ENCODE measurements around the gene RNF7. TPM values are rescaled to one million over a fixed set of nuclear protein-coding genes. Genes with fewer than 3 reads are reported as not detected.

Gene RNF7
- total and polyA plus RNA-seq, 2 of the 13 experiments (the other 11 are each of a cell fraction or from before 2014, with no cell fraction given): 66.4 to 94.7 TPM

DNA sequence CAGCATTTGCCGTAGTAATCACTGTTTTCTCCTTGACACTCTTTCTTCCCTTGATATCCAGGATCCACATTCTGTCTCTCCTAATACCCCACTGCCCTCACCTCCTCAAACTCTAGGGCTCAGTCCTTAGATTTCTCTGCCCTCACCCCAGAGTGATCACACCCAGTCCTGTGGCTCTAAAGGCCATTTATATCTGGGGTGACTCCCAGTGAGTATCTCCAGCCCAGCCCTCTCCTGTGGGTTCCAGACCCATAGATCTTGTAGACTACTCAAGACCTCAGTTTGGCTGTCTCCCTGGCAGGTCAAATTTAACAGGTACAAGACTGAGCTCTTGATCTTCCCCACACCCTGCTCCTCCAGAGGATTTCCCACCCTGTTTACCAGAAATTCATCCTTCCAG, 26.4 kb downstream of the RNF7 start:
- ATAC-seq (peak; percentile 43), FAIRE-seq (no peak), DNase-seq (ENCODE audit: low spot score) (no peak)
- TF ChIP-seq, protein P1, sequence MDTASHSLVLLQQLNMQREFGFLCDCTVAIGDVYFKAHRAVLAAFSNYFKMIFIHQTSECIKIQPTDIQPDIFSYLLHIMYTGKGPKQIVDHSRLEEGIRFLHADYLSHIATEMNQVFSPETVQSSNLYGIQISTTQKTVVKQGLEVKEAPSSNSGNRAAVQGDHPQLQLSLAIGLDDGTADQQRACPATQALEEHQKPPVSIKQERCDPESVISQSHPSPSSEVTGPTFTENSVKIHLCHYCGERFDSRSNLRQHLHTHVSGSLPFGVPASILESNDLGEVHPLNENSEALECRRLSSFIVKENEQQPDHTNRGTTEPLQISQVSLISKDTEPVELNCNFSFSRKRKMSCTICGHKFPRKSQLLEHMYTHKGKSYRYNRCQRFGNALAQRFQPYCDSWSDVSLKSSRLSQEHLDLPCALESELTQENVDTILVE (CRISPR knock-in tag; IDR thresholded peaks at IDR 0.05): no peak
- TF ChIP-seq, protein P2, sequence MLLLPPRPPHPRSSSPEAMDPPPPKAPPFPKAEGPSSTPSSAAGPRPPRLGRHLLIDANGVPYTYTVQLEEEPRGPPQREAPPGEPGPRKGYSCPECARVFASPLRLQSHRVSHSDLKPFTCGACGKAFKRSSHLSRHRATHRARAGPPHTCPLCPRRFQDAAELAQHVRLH (CRISPR knock-in tag; IDR thresholded peaks at IDR 0.05; ENCODE audit: borderline replicate concordance, low read depth): no peak
- TF ChIP-seq ZNF34 (CRISPR knock-in tag; IDR thresholded peaks at IDR 0.05; ENCODE audit: borderline replicate concordance) (no peak), GZF1 (CRISPR knock-in tag; IDR thresholded peaks at IDR 0.05) (no peak), NR1H2 (CRISPR knock-in tag; IDR thresholded peaks at IDR 0.05; ENCODE audit: borderline replicate concordance, low read depth) (no peak)
- Histone ChIP-seq H3K4me1 (ENCODE audit: insufficient read depth, low read length) (peaks cover 12% of the 10 kb centered on the region), H3K79me2 (ENCODE audit: insufficient read depth, low read length) (no peaks in the 10 kb centered on the region), H3K27me3 (ENCODE audit: control insufficient read depth in 1 of 2, insufficient read depth in 2 of 2, low read length in 2 of 2) (peaks cover 0 to 10% of the 10 kb centered on the region in 2 experiments; a peak in 2 of 5 replicates), H3K4me3 (replicated peaks in 1 of 3; ENCODE audit: insufficient read depth in 1 of 3, low read depth in 2 of 3, low read length in 3 of 3) (no peak overlapping the region), H3K27ac (ENCODE audit: extremely low read length, insufficient read depth, low read length) (no peak overlapping the region), H3K9me3 (ENCODE audit: low read length) (no peaks in the 10 kb centered on the region), H4K20me1 (ENCODE audit: insufficient read depth, low read length) (no peaks in the 10 kb centered on the region), H3K4me2 (ENCODE audit: low read depth, low read length) (no peak overlapping the region), H3K9ac (ENCODE audit: insufficient read depth, low read depth, low read length) (no peak overlapping the region), H2AFZ (ENCODE audit: low read length) (no peak overlapping the region), H3K36me3 (replicated peaks in 1 of 2; ENCODE audit: control insufficient read depth in 1 of 2, insufficient read depth in 2 of 2, low read length in 2 of 2) (no peaks in the 10 kb centered on the region)
- in situ Hi-C loops (cut with HindIII; ENCODE audit: extremely low pct_ligation_motif_present, low pct_unique_long_range_greater_than_20kb) (no loop called here), intact Hi-C loops (cut with micrococcal nuclease; ENCODE audit: unreplicated experiment) (no loop called here)
- BruUV-seq (replicated peaks): no TSS peak
- POLR2A ChIA-PET: no interaction called here
- CTCF ChIA-PET (ENCODE audit: low intra/inter-chr PET ratio, low total read pairs): no interaction called here
- 61% methylated on average over 1 of the region's 1 CpG for WGBS (ENCODE audit: low lambda C conversion rate)

DNA sequence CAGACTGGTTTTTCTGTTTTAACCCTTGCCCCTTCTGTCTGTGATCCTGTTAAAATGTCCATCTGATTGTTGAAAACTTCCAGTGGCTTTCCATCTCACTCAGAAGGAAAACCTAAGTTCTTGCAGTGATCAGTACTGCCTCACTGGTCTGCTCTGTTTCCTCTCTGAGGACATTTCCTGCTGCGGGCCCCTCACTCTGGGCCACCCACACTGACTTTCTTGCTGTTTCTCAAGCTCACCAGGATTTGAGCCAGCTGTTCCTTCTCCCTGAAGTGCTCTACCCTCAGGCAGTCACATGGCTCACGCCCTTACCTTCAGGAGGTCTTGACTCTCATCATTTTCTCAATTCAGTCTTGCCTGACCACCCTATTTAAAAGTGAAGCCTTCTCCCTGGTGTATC, 26.9 kb downstream of the RNF7 start:
- no TSS peak for BruUV-seq (replicated peaks)
- ChIA-PET CTCF (ENCODE audit: low intra/inter-chr PET ratio, low total read pairs) (no interaction called here), POLR2A (no interaction called here)
- in situ Hi-C loops (cut with HindIII; ENCODE audit: extremely low pct_ligation_motif_present, low pct_unique_long_range_greater_than_20kb): no loop called here
- Histone ChIP-seq H4K20me1 (ENCODE audit: insufficient read depth, low read length) (no peaks in the 10 kb centered on the region), H3K36me3 (replicated peaks in 1 of 2; ENCODE audit: control insufficient read depth in 1 of 2, insufficient read depth in 2 of 2, low read length in 2 of 2) (no peaks in the 10 kb centered on the region), H3K27me3 (ENCODE audit: control insufficient read depth in 1 of 2, insufficient read depth in 2 of 2, low read length in 2 of 2) (peaks cover 0 to 10% of the 10 kb centered on the region in 2 experiments; a peak in 2 of 5 replicates), H3K4me3 (replicated peaks in 1 of 3; ENCODE audit: insufficient read depth in 1 of 3, low read depth in 2 of 3, low read length in 3 of 3) (no peak overlapping the region), H3K9ac (ENCODE audit: insufficient read depth, low read depth, low read length) (no peak overlapping the region), H3K9me3 (ENCODE audit: low read length) (no peaks in the 10 kb centered on the region), H3K79me2 (ENCODE audit: insufficient read depth, low read length) (no peaks in the 10 kb centered on the region), H2AFZ (ENCODE audit: low read length) (no peak overlapping the region), H3K27ac (ENCODE audit: extremely low read length, insufficient read depth, low read length) (no peak overlapping the region), H3K4me1 (ENCODE audit: insufficient read depth, low read length) (peaks cover 18% of the 10 kb centered on the region), H3K4me2 (ENCODE audit: low read depth, low read length) (no peak overlapping the region)
- intact Hi-C loops (cut with micrococcal nuclease; ENCODE audit: unreplicated experiment): no loop called here
- DNase-seq (ENCODE audit: low spot score): no peak
- TF ChIP-seq DMAP1 (CRISPR knock-in tag; IDR thresholded peaks at IDR 0.05) (no peak), ZZZ3 (CRISPR knock-in tag; IDR thresholded peaks at IDR 0.05; ENCODE audit: borderline replicate concordance) (no peak), FOXK1 (CRISPR knock-in tag; IDR thresholded peaks at IDR 0.05; ENCODE audit: borderline replicate concordance, low read depth) (no peak), ZNF460 (CRISPR knock-in tag; IDR thresholded peaks at IDR 0.05; ENCODE audit: borderline replicate concordance) (no peak)
- ATAC-seq: no peak
- FAIRE-seq: no peak
- 37% methylated on average over 2 of the region's 2 CpGs for WGBS (ENCODE audit: low lambda C conversion rate)
